HL-60/S4 treated with phorbol 12-myristate 13-acetate at 8.2 ng/mL for 4 days and 3 days (cell line): ENCODE results near the gene BPI.
"Not testable (repeated sequence)": the region's sequence is repeated elsewhere in the genome, so short reads cannot be mapped to it uniquely, and the experiment has no call there.

ENCODE experiments used
- in situ Hi-C: fragments of 300-500 bp; cut with MboI; formaldehyde crosslinking; loops from 2 replicates; pipeline ENCODE4 v1.15.0; 2022; ENCODE audit warnings: low sequenced_read_pairs

BPI gene

DNA sequence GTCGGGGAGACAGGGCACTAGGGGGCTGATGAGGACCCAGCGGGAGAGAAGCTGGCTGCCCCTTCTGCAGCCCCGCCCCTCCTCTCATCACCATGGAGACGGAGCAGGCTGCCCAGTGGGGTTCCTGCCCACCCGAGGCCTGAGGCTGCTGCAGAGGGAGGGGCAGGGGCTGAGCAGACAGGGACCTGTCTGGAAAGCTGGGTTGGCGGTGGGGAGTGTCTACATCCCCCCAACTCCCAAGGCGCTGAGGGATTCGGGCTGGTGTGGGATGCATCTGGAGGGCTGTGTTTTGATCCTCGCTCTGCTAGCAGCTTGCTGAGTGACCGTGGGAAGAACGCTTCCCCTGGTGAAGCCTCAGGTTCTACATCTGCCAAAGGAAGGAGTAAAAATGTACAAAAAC lies 1.2 kb upstream of the BPI start:
- in situ Hi-C loops: no loop called here

DNA sequence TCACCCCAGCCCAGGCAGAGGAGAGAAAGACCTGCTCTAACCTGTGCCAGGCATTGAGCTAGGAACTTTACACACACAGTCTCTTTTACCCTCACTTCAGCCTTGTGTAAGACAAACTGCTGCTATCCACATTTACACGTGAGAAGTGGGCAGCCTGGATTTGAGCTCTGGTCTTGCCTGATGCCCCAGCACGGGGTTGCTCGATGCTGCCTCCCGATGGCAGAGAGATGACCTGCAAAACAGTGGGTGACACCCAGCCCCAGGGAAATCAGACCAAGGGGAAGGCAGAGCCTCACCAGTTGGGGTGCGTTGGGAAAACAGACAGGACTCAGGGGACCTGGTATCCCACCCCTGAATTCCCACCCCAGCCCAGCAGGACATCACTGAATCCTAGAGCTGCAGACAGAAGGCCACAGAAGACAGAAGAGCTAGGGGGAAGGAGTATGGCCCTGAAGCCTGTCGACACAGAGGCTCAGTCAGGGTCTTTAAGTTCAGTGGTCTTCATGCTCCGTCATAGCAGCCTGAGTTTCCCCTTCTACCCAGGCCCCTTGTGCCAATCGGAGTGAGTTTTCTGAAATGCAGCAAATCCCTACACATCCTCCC lies 990 bp downstream of the BPI start:
- in situ Hi-C loops: no loop called here

DNA sequence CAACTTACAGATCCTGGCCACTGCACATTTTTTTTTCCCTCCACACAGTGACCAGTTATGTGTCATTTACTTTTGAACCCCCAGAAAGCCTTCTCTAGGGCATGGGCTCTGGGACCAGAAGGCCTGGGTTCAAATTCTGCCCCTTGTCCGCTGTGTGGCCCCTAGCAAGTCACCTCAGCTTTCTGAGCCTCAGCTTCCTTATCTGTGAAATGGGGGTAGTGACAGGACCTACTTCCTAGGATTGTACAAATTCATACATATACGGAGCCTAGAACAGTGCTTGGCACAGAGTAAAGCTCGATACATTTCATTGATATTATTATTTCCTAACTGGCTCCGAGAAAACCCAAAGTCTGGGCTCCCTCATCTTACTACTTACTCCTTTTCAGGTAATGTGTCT lies 1.6 kb downstream of the BPI start:
- in situ Hi-C loops: no loop called here

DNA sequence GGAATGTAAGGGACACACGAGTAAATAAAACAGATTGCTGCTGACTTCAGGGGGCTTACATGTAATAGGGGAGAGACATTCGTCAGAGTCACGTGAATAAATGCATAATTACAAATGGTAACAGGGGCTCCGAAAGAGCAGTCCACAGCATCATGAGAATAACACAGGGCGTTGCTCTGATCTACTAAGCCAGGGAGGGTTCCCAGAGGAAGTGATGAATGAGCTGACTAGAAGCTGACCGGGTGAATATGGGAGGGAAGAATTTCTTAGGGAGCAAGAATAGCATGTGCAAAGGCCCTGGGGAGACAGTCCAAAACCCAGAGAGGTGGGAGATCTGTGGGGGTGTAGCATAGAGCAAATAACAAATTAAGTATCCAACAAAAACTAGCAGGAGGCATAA lies 2.4 kb downstream of the BPI start:
- in situ Hi-C loops: no loop called here

DNA sequence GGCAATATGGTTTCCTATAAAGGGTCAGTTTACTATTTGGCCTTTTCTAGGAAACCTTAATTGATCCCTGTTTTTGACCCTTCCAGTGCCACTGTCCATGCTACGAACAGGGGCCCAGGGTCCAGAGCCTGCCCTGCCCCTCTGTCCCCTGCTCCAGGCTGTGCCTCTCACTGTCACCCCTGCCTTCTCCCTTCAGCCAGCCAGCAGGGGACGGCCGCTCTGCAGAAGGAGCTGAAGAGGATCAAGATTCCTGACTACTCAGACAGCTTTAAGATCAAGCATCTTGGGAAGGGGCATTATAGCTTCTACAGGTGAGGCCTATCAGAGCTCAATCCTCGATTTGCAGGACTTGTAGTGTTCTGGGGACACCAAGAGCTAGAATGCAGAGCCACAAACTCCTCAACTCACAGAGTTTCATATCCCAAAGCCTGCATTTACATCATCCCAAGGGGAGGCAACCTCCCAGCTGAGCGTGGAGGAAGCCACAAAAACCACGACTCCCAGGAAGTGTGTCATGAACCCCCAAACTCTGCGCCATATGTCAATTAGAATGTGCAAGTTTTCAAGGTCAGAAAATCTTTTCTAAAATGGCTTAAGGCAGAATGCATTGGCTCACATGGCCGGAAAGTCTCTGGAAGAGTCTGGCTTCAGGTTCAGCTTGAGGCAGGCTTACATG lies 3.6 kb downstream of the BPI start:
- in situ Hi-C loops: no loop called here

DNA sequence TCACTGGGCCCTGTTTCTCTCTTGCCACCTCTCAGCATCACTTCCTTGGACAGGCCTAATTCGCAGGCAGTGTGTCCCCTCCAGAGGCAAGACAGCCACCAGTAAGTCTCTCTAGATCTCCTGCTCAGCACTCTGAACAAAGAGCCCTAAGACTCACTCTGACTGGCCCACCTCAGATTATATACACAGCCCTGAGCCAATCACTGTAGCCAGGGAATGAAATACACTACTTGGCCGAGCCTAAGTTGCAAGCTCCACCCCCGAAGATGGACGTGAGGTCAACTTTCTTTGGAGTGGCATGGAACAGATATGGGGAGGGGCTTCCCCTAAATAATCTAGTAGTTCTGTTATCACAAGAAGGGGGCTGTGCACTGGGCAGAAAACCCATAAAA lies 4.1 kb downstream of the BPI start:
- in situ Hi-C loops: no loop called here

DNA sequence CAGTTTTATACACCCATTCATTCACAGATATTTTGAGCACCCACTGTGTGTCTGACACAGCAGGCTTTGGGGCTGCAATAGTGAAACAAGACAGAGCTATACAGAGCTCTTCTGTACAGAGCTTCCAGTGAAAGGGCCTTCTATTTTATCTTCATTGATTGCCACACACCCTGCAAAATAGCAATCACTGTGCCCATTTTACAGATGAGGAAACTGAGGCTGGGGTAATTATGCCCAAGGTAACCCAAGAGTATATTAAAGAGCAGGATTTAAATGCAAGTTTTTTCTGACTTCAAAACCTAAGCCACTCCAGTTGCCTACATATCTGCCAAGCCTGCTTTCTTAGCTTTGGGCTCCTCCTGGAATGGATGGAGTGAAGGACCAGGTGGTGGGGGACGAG lies 4.5 kb downstream of the BPI start:
- in situ Hi-C loops: no loop called here

DNA sequence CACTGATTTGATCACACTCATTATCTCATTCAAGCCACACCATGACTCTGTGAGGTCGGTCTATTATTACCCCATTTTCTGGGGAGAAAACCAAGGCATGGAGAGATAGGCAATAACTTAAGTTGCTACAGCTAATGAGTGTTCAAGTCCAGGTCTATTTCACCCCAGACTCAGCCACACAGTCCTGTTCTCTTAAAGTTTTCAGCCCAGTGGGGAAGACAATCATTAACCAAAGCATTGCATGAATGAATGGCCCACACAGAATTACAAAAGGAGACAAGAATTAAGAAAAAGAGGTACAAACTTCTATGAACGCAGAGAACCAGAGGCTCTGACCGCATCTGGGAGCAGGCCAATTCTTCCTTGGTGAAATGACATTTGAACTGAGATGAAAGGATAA lies 7.1 kb downstream of the BPI start:
- in situ Hi-C loops: no loop called here

DNA sequence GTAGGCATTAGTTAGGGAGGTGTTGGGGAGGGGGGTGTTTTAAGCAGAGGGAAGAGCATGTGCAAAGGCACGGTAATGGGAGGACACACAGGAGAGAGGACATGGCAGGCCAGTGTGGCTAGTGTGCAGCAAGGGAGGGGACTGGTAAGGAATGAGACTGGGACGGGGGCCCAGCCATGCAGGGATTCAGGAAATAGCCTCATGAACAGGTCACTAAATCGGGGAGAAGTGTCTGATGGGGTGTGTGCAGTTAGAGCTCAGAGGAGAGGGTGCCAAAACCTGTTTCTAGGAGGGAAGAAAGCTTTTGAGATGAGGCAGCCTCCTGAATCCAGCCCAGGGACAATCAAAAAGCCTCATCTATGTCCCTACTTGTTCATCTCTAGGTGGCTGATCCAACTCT lies 7.5 kb downstream of the BPI start:
- in situ Hi-C loops: no loop called here

DNA sequence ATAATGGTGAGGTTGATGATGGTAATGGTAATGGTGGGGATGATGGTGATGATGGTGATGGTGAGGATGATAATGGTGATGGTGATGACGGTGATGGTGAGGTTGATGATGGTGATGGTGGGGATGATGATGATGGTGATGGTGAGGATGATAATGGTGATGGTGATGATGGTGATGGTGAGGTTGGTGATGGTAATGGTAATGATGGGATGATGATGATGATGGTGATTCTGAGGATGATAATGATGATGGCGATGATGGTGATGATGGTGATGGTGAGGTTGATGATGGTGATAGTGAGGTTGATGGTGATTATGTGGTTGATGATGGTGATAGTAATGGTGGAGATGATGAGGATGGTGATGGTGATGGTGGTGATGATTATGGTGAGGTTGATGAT lies 9.7 kb downstream of the BPI start:
- in situ Hi-C loops: no loop called here

DNA sequence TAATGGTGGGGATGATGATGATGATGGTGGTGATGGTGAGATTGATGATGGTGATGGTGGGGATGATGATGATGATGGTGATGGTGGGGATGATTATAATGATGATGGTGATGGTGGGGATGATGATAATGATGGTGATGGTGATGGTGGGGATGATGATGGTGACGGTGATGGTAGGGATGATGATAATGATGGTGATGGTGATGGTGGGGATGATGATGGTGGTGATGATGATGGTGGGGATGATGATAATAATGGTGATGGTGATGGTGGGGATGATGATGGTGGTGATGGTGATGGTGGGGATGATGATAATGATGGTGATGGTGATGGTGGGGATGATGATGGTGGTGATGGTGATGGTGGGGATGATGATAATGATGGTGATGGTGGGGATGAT lies 10.4 kb downstream of the BPI start:
- in situ Hi-C loops: not testable (repeated sequence)

DNA sequence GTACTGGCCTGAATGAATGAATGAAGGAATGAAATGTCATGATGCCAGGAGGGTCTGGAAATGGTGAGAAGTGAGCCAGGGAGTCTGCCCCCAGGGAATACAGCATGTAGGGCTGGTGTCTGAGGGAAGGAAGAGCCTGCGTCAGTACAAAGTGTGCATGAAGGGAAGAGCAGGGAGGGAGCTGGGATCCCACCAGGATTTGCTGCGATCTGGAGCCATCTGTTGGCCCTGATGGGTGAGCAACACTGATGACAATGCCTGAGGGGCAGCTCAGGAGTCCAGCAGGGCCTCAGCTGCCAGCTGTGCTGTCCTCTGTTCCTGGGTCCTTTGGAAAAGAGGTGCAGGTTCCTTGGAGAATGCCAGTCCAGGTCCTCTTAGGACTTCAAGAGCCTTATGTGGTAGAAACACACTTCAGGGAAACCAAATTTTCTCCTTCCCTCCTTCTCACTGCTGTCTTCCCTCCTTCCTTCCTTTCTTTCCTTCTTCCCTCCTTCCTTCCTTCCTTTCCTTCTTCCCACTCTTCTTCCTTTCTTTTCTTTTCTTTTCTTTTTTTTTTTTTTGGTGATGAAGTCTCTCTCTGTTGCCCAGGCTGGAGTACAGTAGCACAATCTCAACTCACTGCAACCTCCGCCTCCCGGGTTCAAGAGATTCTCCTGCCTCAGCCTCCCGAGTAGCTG lies 11.5 kb downstream of the BPI start:
- in situ Hi-C loops: loop anchor here (5.0 kb wide), 1 partner anchor 83 kb away; no protein-coding TSS in a partner anchor

DNA sequence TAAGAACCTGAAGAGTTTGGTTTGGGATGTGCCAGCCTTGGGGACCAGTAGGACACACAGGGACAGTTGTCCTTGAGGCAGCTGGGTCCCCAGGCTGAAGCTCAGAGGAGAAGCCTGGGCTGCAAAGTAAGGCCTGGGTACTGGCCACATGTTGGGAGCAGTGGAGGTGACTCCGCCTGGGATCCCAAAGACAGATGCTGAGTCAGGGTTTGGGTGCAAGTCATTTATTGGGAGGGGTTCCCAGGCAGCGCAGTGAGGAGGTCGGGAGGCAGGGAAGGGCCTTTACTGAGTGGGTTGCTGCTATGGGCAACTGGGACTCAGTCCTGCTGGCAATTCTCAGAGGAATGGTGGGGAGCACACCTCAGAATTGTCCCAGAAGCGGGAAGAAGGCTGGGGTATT lies 12.4 kb downstream of the BPI start:
- in situ Hi-C loops: loop anchor here (5.0 kb wide), 1 partner anchor 84 kb away; no protein-coding TSS in a partner anchor

DNA sequence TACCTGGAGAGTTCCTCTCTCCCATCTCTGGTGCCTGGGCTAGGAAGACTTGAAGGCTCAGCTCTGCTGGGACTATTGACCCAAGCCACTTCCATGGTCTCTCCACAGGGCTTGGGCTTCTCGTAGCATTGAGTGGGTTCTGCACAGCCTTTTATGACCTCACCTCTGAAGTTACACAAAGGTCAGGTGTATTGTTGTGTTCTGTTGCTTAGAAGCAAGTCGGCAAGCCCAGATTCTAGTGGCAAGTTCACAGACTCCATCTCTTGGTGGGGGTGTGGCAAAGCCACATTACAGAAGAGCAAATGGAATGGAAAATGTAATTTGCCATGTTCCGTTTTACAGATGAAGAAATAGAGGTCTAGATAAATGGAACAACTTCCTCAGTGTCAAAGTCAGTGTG lies 13.5 kb downstream of the BPI start:
- in situ Hi-C loops: loop anchor here (5.0 kb wide), 1 partner anchor 85 kb away; no protein-coding TSS in a partner anchor

DNA sequence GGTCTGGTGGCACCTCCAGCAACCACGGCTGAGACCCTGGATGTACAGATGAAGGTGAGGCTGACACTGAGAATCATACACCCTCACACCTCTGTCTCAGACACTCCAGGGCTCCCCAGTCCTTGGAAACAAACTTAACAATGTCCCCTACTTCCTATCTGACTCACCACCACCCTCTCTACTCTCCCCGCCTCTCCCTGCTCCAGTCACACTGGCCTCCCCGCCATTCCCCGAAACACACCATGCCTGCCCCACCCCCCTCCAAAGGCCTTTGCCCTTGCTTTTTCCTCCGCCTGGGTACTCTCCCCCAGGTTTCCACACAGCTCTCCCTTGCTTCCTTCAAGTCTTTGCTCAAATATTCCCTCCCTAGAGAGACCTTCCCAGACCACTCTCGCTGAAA lies 16.3 kb downstream of the BPI start:
- in situ Hi-C loops: loop anchor here (10.0 kb wide), 1 partner anchor 265 kb away; no protein-coding TSS in a partner anchor

DNA sequence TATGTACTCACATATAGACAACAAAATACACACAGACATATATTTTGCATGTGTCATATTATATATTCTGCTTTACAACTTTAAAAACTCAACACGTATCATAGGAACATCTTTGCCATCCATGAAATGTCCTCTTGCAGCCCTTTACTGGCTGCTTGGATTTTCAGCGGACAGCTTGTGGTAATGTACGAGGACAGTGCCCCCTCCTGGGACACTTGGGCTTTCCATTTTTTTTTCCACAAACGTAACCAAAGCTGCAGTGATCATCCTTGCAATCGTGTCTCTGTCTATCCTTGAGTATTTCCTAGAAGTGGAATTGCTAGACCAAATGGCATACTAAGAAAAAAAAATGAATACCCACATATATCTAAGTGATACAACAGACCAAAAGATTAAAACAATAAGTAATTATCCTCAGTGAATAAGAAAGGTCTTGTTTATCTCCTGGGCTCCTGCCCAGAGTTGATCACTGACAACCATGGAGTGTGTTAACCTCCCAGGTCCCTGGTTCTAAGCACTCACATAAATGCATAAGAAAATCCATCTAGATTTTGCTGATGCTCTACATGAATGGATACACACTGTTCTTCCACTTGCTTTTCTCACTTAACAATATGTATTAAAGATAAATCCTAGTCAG lies 18.1 kb downstream of the BPI start:
- in situ Hi-C loops: loop anchor here (10.0 kb wide), 1 partner anchor 267 kb away; no protein-coding TSS in a partner anchor

DNA sequence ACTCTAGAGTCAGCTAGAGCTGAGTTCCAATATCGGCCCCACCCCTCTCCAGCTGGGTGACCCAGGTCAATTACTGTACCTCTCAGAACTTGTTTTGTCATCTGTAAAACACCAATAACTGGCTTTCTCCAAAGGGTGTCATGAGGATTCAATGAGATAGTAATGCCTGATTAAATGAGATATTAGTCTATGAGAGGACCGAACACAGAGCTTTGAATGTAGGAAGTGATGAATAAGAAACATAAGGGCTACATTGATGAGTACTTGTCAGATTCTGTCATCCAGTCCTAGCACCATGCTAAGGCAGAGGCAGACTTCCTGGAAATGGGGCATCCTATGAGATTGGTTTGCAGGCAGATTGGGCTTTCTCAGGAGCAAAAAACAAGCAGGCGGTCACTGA lies 20.2 kb downstream of the BPI start:
- in situ Hi-C loops: loop anchor here (10.0 kb wide), 1 partner anchor 269 kb away; no protein-coding TSS in a partner anchor

DNA sequence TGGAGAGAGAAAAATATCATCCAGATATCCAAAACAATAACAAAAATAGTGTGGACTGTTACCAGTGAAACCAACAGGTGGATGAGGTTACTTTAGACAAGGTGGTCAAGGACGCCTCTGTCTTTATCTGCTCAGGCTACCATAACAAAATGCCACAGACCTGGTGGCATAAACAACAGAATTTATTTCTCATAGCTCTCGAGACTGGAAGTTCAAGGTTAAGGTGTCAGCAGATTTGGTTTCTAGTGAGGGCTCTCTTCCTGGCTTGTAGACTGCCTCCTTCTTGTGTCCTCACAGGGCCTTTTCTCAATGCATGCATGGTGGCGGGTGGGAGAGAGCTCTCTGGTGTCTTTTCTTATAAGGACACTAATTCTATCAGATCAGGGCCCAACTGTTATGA lies 21.2 kb downstream of the BPI start:
- in situ Hi-C loops: loop anchor here (10.0 to 25.0 kb wide), 2 partner anchors 270 to 763 kb away; no protein-coding TSS in a partner anchor

DNA sequence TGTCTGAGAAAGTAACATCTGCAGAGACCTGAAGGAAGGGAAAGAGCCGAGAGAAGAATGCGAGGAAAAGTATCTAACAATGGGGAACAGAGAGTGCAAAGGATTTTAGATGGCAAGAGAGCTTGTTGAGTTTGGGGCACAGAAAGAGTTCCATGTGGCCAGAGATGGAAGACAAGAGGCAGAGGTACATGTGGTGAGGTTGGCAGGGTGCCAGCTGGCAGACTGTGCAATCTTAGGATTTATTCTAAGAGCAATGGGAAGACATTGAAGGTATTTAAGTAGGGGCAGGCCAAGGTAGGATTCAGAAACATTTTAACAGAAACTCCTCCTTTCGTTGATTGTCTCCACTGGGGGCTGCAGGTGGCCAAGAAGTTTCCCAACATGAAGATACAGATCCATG lies 21.9 kb downstream of the BPI start:
- in situ Hi-C loops: loop anchor here (10.0 to 25.0 kb wide), 2 partner anchors 271 to 764 kb away; no protein-coding TSS in a partner anchor

DNA sequence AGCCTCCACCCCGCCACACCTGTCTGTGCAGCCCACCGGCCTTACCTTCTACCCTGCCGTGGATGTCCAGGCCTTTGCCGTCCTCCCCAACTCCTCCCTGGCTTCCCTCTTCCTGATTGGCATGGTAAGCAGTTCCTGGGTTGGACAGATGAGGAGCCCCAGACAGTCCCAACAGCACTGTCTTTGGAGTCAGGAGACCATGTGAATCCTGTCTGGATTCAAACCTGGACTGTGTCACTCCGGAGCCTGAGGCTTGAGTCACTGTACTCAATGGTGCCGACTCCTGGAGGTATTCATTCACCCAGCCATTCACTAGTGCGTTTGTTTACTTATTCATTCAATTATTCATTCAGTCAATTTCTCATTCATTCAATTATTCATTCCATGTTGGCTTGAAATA lies 22.4 kb downstream of the BPI start:
- in situ Hi-C loops: loop anchor here (10.0 to 25.0 kb wide), 2 partner anchors 272 to 764 kb away; no protein-coding TSS in a partner anchor

DNA sequence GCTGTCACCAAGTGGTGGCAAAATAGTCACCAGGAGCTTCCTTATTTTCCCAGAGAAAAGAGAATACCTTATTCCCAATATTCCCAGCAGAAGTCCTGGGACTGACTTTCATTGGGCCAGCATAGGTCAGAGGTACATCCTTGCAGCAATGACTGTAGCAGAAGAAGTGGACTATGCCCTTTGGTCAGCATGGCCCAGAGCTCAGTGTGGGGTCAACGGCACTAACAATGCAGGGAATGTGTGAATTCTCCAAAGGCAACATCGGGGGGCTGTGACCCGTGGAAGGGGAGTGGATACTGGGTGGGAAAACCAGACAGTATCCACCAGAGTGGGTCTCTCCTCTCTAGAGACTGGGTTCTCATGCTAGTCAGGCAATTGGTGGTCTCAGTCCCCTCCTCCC lies 26.7 kb downstream of the BPI start:
- in situ Hi-C loops: loop anchor here (25.0 kb wide), 1 partner anchor 768 kb away; no protein-coding TSS in a partner anchor
